GM19025 (cell line): ENCODE measurements around the gene DNM3.

Experiments
- ATAC-seq: cut with Tn5 transposase; IDR thresholded peaks from one replicate; pipeline ENCODE4 v1.9.1; 2021; ENCODE audit warnings: mild to moderate bottlenecking, low read depth, moderate library complexity; ENCODE audit not compliant: unreplicated experiment

Gene DNM3

GRCh38 chr1:172206256-172206655 is 365.0 kb downstream of the DNM3 start:
- no peak for ATAC-seq

- no peak for ATAC-seq
Observed at GRCh38 chr1:172208635-172209034, 367.3 kb downstream of the DNM3 start.

GRCh38 chr1:172211221-172211620 is 369.9 kb downstream of the DNM3 start:
- ATAC-seq, result no peak

- no peak for ATAC-seq
Observed at GRCh38 chr1:172212124-172212523, 370.8 kb downstream of the DNM3 start.

- no peak for ATAC-seq
Observed at GRCh38 chr1:172215006-172215405, 373.7 kb downstream of the DNM3 start.

GRCh38 chr1:172219966-172220365 is 378.7 kb downstream of the DNM3 start:
- ATAC-seq, result no peak

GRCh38 chr1:172220376-172220775 is 379.1 kb downstream of the DNM3 start:
- no peak for ATAC-seq

- no peak for ATAC-seq
Observed at GRCh38 chr1:172221436-172221835, 380.1 kb downstream of the DNM3 start.

GRCh38 chr1:172224871-172225270 is 383.6 kb downstream of the DNM3 start:
- no peak for ATAC-seq

- no peak for ATAC-seq
Observed at GRCh38 chr1:172229942-172230341, 388.6 kb downstream of the DNM3 start.

GRCh38 chr1:172230526-172230925 is 389.2 kb downstream of the DNM3 start:
- ATAC-seq, result no peak

GRCh38 chr1:172236958-172237357 is 395.7 kb downstream of the DNM3 start:
- no peak for ATAC-seq

GRCh38 chr1:172238158-172238557 is 396.9 kb downstream of the DNM3 start:
- no peak for ATAC-seq

- ATAC-seq, result no peak
Observed at GRCh38 chr1:172238965-172239364, 397.7 kb downstream of the DNM3 start.

GRCh38 chr1:172239901-172240300 is 398.6 kb downstream of the DNM3 start:
- no peak for ATAC-seq

GRCh38 chr1:172241540-172241939 is 400.2 kb downstream of the DNM3 start:
- no peak for ATAC-seq

GRCh38 chr1:172244865-172245264 is 403.6 kb downstream of the DNM3 start:
- ATAC-seq, result no peak

GRCh38 chr1:172245788-172246187 is 404.5 kb downstream of the DNM3 start:
- ATAC-seq, result no peak

- no peak for ATAC-seq
Observed at GRCh38 chr1:172246521-172247390, 405.5 kb downstream of the DNM3 start.

GRCh38 chr1:172251486-172251885 is 410.2 kb downstream of the DNM3 start:
- ATAC-seq, result no peak

- no peak for ATAC-seq
Observed at GRCh38 chr1:172252321-172252720, 411.0 kb downstream of the DNM3 start.

- no peak for ATAC-seq
Observed at GRCh38 chr1:172252958-172253357, 411.7 kb downstream of the DNM3 start.
